WTC11 (cell line): Measurements from ENCODE around the gene INHA. TPM values are rescaled to one million over a fixed set of nuclear protein-coding genes. Genes with fewer than 3 reads are reported as not detected.

Experiments used
- ATAC-seq: fragments of 200-7000 bp; cut with Tn5 transposase; 2 replicates; pipeline ENCODE4 v1.10.0; 2021; ENCODE audit warnings: mild to moderate bottlenecking, moderate library complexity
- CTCF ChIA-PET: fragments of 300-600 bp; sonication (Branson Sonifier 250); formaldehyde crosslinking; loops from one replicate; lab custom pipeline; 2021; ENCODE audit warnings: antibody characterized with exemption; lab: Charles Lee
- POLR2A ChIA-PET: fragments of 350-600 bp; sonication (Branson Sonifier 250); formaldehyde crosslinking; loops from one replicate; lab custom pipeline; 2021; ENCODE audit warnings: antibody characterized with exemption; lab: Charles Lee
- DNase-seq: peaks from one replicate; pipeline ENCODE4 v3.0.0; 2021; ENCODE audit warnings: low spot score
- H3K27ac Mint-ChIP-seq: 2 replicates; pipeline ENCODE4 v1.8.0; 2021; ENCODE audit warnings: mixed read lengths
- H3K27me3 Mint-ChIP-seq: 2 replicates; pipeline ENCODE4 v1.8.0; 2021; ENCODE audit warnings: low read depth, mild to moderate bottlenecking, moderate library complexity, mixed read lengths
- H3K36me3 Mint-ChIP-seq: 2 replicates; pipeline ENCODE4 v1.8.0; 2021; ENCODE audit warnings: mixed read lengths
- H3K4me1 Mint-ChIP-seq: 2 replicates; pipeline ENCODE4 v1.8.0; 2022; ENCODE audit warnings: mixed read lengths
- H3K4me3 Mint-ChIP-seq: 2 replicates; pipeline ENCODE4 v1.8.0; 2021; ENCODE audit warnings: mild to moderate bottlenecking, moderate library complexity, mixed read lengths
- H3K9me3 Mint-ChIP-seq: 2 replicates; pipeline ENCODE4 v1.8.0; 2021; ENCODE audit warnings: mixed read lengths
- ATF2 ChIP-seq: sonication (generic); formaldehyde crosslinking; IDR thresholded peaks from 2 replicates; pipeline ENCODE4 v1.8.1; 2022; ENCODE audit warnings: low read depth, missing genetic modification reagents, borderline replicate concordance
- EMX1 ChIP-seq: fragments of 250-450 bp; sonication (Bioruptor Pico); IDR thresholded peaks from 2 replicates; pipeline ENCODE4 v1.8.0; 2021; ENCODE audit warnings: mild to moderate bottlenecking
- FOXJ3 ChIP-seq: sonication (generic); formaldehyde crosslinking; IDR thresholded peaks from 2 replicates; pipeline ENCODE4 v1.9.0; 2021; ENCODE audit warnings: missing genetic modification reagents, mild to moderate bottlenecking, borderline replicate concordance
- FOXP1 ChIP-seq: sonication (generic); formaldehyde crosslinking; IDR thresholded peaks from 2 replicates; pipeline ENCODE4 v1.8.0; 2022; ENCODE audit warnings: missing genetic modification reagents, mild to moderate bottlenecking, moderate library complexity, borderline replicate concordance
- GABPB1 ChIP-seq: sonication (generic); formaldehyde crosslinking; IDR thresholded peaks from 2 replicates; pipeline ENCODE4 v1.8.1; 2023; ENCODE audit warnings: mild to moderate bottlenecking, missing genetic modification reagents
- HMGA2 ChIP-seq: fragments of 250-450 bp; sonication (Bioruptor Pico); IDR thresholded peaks from 2 replicates; pipeline ENCODE4 v1.4.0; 2021; ENCODE audit warnings: mild to moderate bottlenecking, moderate library complexity
- IRF1 ChIP-seq: sonication (generic); formaldehyde crosslinking; IDR thresholded peaks from 2 replicates; pipeline ENCODE4 v1.8.0; 2023; ENCODE audit warnings: missing genetic modification reagents
- MXD4 ChIP-seq: fragments of 250-450 bp; sonication (Bioruptor Pico); IDR thresholded peaks from 2 replicates; pipeline ENCODE4 v1.8.0; 2021; ENCODE audit warnings: mild to moderate bottlenecking, moderate library complexity, borderline replicate concordance
- NR2C2 ChIP-seq: sonication (generic); formaldehyde crosslinking; IDR thresholded peaks from 2 replicates; pipeline ENCODE4 v1.8.0; 2022; ENCODE audit warnings: mild to moderate bottlenecking, missing genetic modification reagents
- PRRX2 ChIP-seq: fragments of 250-450 bp; sonication (Bioruptor Pico); IDR thresholded peaks from 2 replicates; pipeline ENCODE4 v1.8.0; 2021; ENCODE audit warnings: mild to moderate bottlenecking
- SMAD3 ChIP-seq: sonication (generic); formaldehyde crosslinking; IDR thresholded peaks from 2 replicates; pipeline ENCODE4 v1.8.0; 2022; ENCODE audit warnings: missing genetic modification reagents, mild to moderate bottlenecking, borderline replicate concordance
- TCF7 ChIP-seq: sonication (generic); formaldehyde crosslinking; IDR thresholded peaks from 2 replicates; pipeline ENCODE4 v1.8.0; 2022; ENCODE audit warnings: mild to moderate bottlenecking, low read depth, missing genetic modification reagents, moderate library complexity
- TP53 ChIP-seq: sonication (generic); formaldehyde crosslinking; IDR thresholded peaks from 2 replicates; pipeline ENCODE4 v1.8.1; 2023; ENCODE audit warnings: mild to moderate bottlenecking, missing genetic modification reagents
- ZNF232 ChIP-seq: sonication (generic); formaldehyde crosslinking; IDR thresholded peaks from 2 replicates; pipeline ENCODE4 v1.8.0; 2022; ENCODE audit warnings: mild to moderate bottlenecking, missing genetic modification reagents
- ZNF281 ChIP-seq: sonication (generic); formaldehyde crosslinking; IDR thresholded peaks from 2 replicates; pipeline ENCODE4 v1.8.0; 2023; ENCODE audit warnings: mild to moderate bottlenecking, missing genetic modification reagents
- ZNF671 ChIP-seq: fragments of 250-450 bp; sonication (Bioruptor Pico); IDR thresholded peaks from 2 replicates; pipeline ENCODE4 v1.8.0; 2021; ENCODE audit warnings: mild to moderate bottlenecking
- total RNA-seq: library from RNA; stranded (reverse); gene quantifications from 3 replicates; pipeline ENCODE4 v1.2.3, GENCODE V29; 2021
- TF ChIP-seq, protein P1 (sequence below): sonication (generic); formaldehyde crosslinking; IDR thresholded peaks from 2 replicates; pipeline ENCODE4 v1.8.1; 2023; ENCODE audit warnings: mild to moderate bottlenecking, missing genetic modification reagents, moderate library complexity
- TF ChIP-seq, protein P2 (sequence below): fragments of 250-450 bp; sonication (Bioruptor Pico); IDR thresholded peaks from 2 replicates; pipeline ENCODE4 v2.1.2; 2022; ENCODE audit warnings: mild to moderate bottlenecking, moderate library complexity
- TF ChIP-seq, protein P3 (sequence below): sonication (generic); formaldehyde crosslinking; IDR thresholded peaks from 2 replicates; pipeline ENCODE4 v1.8.0; 2022; ENCODE audit warnings: mild to moderate bottlenecking, missing genetic modification reagents

The INHA gene
- total RNA-seq, 1 experiment from 2014 or later: 1.4 TPM

DNA sequence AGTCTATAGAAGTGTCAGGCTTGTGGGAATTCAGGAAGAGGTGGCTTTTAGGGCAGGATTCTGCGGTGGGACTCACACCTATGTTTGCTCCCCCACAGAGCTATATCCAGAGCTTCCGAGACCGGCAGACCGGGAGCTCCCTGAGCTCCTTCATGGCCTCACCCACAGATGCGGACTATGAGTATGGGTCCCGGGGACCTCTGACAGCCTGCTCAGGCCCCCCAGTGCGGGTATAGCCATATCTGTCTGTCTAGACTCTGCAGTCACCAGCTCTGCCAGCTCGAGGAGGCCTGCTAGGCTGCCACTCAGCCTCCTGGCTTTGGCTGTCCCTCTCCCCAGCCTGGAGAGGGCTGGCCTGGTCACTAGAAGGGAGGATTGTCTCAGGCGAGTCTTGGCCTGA lies 22.5 kb upstream of the INHA start:
- H3K27ac Mint-ChIP-seq: no peak overlapping the region
- TF ChIP-seq IRF1 (CRISPR knock-in tag) (no peak), ZNF281 (no peak), PRRX2 (no peak), TP53 (CRISPR knock-in tag) (no peak), NR2C2 (CRISPR knock-in tag) (no peak), HMGA2 (CRISPR knock-in tag) (no peak), ZNF232 (no peak), MXD4 (CRISPR knock-in tag) (no peak), GABPB1 (CRISPR knock-in tag) (no peak), TCF7 (CRISPR knock-in tag) (no peak), FOXJ3 (no peak), ZNF671 (CRISPR knock-in tag) (no peak), ATF2 (CRISPR knock-in tag) (no peak), SMAD3 (CRISPR knock-in tag) (no peak), EMX1 (CRISPR knock-in tag) (no peak), FOXP1 (CRISPR knock-in tag) (no peak)
- TF ChIP-seq, protein P1, sequence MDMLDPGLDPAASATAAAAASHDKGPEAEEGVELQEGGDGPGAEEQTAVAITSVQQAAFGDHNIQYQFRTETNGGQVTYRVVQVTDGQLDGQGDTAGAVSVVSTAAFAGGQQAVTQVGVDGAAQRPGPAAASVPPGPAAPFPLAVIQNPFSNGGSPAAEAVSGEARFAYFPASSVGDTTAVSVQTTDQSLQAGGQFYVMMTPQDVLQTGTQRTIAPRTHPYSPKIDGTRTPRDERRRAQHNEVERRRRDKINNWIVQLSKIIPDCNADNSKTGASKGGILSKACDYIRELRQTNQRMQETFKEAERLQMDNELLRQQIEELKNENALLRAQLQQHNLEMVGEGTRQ (CRISPR knock-in tag): no peak
- TF ChIP-seq, protein P2, sequence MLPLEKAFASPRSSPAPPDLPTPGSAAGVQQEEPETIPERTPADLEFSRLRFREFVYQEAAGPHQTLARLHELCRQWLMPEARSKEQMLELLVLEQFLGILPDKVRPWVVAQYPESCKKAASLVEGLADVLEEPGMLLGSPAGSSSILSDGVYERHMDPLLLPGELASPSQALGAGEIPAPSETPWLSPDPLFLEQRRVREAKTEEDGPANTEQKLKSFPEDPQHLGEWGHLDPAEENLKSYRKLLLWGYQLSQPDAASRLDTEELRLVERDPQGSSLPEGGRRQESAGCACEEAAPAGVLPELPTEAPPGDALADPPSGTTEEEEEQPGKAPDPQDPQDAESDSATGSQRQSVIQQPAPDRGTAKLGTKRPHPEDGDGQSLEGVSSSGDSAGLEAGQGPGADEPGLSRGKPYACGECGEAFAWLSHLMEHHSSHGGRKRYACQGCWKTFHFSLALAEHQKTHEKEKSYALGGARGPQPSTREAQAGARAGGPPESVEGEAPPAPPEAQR (CRISPR knock-in tag): no peak
- TF ChIP-seq, protein P3, sequence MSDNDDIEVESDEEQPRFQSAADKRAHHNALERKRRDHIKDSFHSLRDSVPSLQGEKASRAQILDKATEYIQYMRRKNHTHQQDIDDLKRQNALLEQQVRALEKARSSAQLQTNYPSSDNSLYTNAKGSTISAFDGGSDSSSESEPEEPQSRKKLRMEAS (CRISPR knock-in tag): no peak
- peaks cover 11% of the 10 kb centered on the region for H3K36me3 Mint-ChIP-seq
- no peak overlapping the region for H3K4me3 Mint-ChIP-seq
- ATAC-seq (no peak), DNase-seq (no peak)
- POLR2A ChIA-PET: no interaction called here
- CTCF ChIA-PET: interaction anchor here (0.5 to 2.8 kb wide), 3 partner anchors 10 to 64 kb away, joined by 3 to 21 read pairs (median 4); no protein-coding TSS in a partner anchor
- no peaks in the 10 kb centered on the region for H3K9me3 Mint-ChIP-seq
- H3K27me3 Mint-ChIP-seq: peaks cover 53% of the 10 kb centered on the region
- H3K4me1 Mint-ChIP-seq: peaks cover 14% of the 10 kb centered on the region
